GM19238 (cell line): ENCODE data around the gene PCYOX1L.

ENCODE experiments used
- DNase-seq: peaks from one replicate; pipeline ENCODE4 v3.0.0; 2011; ENCODE audit warnings: low spot score; ENCODE audit not compliant: insufficient read length

PCYOX1L gene

DNA sequence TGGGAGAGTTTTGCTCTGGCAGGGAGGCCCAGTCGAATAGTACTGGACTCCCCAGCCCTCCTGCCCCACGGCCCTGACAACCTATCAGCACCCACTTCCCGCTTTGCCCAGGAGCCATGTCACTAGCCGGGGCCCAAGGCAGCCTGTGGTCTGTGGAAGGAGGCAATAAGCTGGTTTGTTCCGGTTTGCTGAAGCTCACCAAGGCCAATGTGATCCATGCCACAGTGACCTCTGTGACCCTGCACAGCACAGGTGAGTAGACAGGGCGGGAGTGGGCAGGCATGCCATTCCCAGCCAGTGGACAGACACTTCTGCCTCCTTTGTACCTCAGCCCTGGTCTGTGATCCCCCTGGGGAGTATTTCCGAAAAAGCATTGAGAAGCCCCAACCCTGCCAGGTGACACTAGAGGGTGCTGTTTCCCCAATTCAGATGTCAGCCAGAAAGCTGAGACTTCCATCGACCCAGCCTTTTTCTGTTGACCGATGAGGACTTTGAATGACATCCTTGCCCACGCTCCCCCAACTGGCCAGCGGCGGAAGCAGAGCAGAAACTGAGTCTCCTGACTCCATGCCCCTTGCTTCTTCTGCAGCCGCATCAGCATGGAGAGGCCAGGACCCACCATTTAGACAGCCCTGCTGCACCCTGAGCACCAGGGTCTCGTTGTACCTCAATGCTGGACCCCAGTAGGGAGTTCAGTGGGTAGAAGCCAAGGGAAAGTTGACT lies 9.6 kb downstream of the PCYOX1L start:
- peak; percentile 66 for DNase-seq

DNA sequence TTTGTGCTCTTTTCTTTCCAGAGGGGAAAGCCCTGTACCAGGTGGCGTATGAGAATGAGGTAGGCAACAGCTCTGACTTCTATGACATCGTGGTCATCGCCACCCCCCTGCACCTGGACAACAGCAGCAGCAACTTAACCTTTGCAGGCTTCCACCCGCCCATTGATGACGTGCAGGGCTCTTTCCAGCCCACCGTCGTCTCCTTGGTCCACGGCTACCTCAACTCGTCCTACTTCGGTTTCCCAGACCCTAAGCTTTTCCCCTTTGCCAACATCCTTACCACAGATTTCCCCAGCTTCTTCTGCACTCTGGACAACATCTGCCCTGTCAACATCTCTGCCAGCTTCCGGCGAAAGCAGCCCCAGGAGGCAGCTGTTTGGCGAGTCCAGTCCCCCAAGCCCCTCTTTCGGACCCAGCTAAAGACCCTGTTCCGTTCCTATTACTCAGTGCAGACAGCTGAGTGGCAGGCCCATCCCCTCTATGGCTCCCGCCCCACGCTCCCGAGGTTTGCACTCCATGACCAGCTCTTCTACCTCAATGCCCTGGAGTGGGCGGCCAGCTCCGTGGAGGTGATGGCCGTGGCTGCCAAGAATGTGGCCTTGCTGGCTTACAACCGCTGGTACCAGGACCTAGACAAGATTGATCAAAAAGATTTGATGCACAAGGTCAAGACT lies 10.3 kb downstream of the PCYOX1L start:
- no peak for DNase-seq

DNA sequence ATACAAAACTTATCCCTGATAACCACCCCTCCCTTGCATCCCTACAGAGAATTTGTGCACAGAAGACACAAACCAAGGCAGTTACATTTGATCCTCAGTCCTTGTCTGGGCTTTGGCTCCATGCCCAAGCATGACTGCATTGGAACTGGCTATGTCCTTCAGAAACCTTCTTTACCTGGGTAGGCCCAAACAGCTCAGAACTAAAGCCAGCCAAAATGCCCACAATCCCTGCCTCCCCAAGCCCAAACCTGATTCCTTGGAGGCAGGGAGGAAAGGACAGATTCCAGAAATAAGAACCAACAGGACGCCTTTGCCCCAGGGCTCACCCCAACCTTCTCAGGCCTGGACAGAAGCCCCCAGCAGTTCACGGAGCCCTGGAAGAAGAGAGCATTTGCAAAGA lies 13.0 kb downstream of the PCYOX1L start:
- no peak for DNase-seq

DNA sequence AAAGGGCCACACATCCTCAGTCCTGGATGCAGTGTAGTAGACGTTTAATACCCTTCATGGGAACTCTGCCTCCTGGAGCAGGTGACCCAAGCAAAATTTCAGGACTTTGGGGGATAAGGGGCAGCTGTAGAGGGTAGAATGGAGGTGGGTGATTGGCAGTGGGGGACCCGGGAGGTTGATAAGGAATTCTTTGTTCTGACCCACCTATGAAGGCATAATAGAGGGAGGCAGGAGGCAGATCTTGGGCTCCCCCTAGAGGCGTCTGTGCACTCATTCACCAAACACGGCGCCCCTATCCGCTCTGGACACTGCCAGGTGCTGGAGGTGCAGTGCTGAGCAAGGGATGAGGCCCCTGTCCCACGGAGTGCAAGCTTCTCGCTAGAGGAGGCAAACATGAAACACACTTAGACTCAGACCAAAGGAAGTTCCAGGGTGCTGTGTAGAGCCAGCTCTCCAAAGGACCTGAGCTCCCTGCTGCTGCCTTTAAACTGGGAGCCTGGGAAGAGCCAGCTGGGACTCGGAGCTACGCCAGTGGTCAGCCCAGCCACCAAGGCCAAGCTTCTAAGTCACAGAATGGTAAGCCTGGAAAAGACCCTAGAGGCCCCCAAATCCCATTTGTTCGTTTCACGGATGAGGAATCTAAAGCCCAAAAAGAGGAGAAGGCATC lies 13.6 kb downstream of the PCYOX1L start:
- DNase-seq: peak; percentile 75

DNA sequence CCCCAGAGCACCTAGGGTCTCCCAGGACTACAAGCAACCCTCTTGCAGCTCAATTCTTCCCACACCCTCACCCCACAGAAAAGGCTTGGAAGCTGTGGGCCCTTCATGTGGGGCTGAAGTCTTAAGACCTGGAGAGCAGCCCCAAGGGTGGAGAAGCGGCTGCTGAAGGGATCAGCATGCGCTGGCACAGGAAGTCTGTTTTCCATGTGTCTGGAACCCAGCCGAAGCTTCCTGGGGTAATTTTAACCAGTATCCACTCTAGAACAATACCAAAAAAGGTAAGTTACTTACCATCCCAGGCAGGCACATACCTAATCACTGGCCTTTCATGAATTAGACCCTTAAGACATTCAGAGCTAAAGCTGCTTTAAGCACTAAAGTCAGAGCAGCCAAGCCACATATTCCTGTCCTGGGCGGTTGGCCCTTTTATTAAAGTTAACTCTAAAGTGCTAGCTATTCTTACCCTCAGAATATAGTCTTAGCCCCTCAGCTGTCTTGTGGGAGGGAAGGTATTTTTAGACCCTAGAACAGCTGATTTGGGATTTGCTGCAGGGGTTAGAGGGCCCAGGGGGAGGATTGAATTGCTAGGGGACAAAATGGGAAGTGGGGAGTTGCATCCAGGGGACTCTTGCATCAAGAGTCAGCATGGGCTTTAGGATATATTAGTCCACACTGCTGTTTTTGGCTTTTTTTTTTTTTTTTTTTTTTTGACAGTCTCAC lies 14.4 kb downstream of the PCYOX1L start:
- no peak for DNase-seq

DNA sequence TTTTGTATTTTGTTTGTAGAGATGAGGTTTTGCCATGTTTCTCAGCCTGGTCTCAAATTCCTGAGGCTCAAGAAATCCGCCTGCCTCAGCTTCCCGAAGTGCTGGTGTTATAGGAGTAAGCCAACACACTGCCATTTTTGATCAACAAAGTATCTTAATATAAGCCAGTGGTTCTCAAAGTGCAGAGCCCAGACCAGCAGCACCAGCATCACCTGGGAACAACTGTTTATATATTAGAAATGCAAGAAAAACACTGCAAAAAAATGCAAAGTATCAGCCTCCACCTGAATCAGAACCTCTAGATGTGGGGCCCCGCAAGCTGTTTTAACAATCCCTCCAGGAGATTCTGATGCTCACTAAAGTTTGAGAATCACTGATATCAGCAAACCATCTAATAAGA lies 15.1 kb downstream of the PCYOX1L start:
- DNase-seq: no peak

DNA sequence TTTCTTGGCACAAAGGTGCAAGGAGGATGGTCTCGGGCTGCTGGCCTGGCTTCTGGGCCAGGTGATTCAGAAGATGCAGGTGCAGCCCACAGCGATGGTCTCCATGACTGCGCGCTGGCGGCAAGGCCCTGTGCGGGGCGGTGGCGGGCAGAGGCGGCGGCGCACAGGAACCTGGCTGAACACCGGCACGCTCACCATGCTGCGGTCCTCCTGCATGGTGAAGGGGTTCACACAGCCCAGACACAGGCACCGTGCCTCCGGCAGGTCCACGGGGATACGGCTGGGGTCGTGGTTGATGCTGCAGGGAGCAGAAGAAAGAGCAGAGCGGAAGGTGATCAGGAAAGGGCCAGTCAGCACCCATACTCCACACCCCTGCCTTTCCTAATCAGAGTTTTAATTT lies 16.5 kb downstream of the PCYOX1L start:
- no peak for DNase-seq

DNA sequence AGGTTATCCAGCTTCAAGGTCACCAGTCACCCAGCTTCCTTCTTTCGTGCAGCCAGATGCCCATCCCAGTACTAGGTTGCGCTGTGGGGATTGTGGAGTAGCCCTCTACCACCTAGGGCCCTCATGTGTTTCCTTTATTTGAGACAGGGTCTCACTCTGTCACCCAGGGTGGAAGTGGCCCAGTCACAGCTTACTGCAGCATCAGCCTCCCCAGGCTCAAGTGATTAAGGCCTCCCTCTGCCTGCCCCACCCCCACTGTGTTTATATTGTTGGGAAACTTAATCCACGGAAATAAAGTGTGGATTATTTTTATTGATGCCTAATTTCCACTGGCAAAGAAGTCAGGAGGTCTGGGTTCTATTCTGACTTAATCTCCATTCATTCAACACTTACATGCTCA lies 17.0 kb downstream of the PCYOX1L start:
- DNase-seq: no peak

DNA sequence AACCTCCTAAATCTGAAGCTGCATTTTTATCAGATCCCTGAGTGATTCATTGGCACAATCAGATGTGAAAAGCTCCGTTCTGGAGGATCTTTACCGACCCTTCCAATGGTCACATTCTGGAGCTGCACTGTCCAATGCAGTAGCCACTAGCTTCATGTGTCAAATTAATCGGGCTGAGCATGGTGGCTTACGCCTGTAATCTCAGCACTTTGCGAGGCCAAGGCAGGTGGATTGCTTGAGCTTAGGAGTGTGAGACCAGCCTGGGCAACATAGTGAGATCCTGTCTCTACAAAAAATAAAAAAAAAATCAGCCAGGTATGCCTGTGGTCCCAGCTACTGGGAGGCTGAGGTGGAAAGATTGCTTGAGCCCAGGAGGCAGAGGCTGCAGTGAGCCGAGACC lies 17.6 kb downstream of the PCYOX1L start:
- DNase-seq: no peak

DNA sequence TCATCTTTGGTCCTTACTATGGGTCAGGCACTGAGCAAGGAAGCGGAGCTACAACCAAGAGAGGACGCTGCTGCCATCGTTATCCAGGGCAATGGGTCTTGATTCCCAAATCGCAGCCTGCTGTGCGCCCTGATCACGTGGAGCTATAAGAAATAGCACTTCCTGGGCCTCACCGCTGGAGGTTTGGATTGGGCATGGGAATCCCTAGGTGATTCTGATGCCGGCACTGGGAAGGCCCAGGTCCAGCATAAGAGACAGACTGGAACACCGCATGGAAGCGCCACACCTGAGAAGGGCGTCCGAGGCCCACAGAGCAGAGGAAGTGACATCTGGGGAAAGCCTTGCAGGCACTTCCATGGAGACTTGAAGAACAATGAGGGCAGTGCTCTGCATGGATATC lies 18.3 kb downstream of the PCYOX1L start:
- DNase-seq: no peak

DNA sequence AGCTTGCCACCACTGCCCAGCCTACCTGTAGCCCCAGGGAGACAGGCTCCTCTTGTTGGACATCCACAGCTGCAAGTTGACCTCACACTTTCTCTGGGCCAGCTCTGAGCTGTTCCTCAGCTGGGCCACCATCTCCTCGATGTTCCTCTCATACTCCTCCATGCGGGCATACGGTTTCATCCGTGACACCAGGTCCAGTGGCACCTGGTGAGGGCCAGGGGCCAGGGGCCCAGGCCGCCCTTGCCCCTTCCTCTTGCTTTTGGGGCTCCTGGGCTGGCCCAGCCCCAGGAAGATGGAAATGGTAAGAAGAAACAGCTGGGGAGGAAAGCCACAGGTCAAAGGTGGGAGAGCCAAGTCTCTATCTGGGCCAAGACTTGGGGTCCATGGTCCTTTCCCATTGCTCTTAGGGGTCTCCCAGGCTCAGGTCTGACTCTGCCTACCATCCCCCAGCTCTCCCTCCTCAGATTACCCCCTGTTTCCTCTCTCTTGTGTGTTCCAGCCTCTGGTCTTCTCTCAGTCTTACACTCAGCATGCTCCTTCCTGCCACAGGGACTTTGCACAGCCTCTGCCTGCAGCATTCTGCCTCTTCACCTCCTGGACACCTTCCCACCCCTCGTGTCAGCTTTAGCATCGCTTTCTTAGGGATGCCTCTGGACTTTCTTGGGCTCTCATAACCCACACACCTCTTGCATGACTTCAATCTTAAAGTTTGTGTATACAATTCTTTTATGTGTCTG lies 19.0 kb downstream of the PCYOX1L start:
- no peak for DNase-seq

DNA sequence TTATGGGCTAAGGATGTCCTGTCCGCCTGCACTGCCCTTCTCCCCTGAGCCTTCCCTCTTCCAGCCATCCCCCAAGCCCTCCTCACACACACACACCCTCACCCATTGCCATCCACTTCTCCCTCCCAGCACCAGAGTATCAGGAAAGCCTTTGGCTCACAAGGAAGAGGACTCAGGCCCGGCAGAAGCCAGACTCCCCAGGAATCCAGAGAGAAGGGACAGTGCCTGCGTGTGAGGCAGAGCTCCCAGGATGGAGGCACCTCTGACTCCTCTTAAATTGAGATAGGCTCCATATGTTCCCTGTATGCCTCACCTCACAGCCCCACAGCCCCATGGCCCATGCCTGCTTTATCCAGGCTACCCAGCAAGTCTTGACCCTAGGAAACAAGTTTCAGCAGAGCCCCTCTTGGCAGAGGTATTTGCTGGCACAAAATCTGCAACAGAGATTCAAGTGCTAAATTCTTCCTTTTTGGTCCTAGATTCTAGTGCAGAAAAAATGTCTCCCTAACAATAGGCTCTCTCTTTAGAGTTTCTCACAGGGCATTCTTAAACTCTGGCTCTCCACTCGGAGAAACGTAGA lies 20.5 kb downstream of the PCYOX1L start:
- DNase-seq: no peak

DNA sequence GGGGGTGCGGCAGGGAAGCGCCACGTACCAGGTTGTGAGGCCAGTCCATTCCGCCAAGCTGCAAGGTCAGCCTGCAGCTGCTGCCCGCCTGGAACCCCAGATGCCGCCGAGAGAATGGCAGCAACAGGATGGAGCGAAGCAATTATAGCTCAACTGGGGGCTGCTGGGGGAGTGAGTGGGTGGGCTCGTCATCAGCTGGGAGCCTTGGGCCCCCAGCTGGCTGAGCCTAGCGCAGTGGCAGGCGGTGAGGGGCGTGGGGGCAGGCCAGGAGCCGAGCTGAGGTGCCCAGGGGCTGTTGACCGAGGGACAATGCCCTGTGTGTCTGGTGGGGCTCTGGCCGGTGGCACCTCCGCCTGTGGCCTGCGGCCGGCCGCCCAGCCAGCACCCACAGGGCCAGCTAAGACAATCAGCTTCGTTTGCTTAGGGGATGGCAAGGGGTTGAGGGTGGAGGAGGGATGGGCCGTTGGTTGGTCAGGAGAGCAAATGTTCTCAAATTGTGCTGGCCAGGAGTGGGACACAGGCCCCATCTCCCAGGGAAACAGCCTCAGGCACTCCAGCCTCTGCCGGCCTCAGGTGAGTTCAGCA lies 21.4 kb downstream of the PCYOX1L start, which contains the start of gene IL17B:
TSS of gene IL17B (minus strand) at position 116 of the 585 bp plus-strand sequence. CDS start at position 49, 67 bp downstream.
- no peak for DNase-seq

DNA sequence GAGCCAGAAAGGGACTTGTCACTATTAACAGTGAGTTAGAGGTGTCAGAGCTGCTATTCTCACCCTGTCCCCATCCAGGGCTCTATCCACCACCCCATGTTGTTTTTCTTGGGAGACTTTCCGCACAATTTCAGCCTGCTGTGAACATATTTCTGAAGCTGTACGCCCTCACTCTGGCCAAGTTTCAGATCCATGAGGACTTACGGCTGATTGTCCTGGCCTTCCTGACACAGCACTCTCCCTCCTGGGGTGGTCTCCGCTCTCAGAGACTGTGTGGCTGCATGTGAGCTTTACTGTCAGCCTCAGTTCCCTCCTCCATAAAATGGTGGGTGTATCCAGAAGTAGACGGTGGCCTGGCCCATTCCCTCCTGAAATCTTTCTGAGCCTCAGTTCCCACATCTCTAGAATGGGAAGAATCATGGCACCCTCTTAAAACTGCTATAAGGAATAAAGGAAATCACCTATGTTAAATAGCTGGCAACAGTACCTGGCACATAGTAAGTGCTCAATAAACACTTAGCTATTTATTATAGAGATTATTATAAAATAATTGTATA lies 22.1 kb downstream of the PCYOX1L start:
- DNase-seq: no peak

DNA sequence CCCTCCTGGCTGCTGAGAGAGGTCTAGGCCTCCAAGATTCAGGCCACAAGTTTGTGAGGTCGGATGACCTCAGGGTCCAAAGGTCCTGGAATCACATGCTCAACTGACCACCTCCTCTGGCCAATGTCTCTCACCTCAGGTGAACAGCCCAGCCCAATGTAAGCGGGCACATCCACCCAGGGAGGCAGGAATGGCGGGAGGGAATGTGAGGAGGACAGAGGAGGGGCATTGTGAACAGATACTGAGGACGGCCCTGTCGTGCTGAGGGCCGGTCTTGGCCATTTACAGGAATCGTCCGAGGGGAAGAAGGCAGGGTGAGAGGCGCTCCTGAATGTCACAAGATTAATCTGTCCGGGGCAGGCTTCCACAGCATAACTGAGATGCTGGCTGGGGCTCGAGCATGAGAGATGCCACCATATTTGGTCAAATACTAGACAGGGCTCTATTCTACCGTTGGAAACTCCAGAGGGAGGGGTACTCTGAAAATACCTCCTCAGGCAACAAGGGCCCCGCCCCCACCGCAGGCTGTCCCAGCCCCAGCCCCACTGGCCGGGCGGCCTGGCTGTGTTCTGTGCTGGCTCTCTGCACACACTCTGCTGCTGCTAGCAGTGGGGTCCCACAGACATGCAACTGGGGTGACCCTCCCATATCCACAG lies 22.7 kb downstream of the PCYOX1L start:
- no peak for DNase-seq

DNA sequence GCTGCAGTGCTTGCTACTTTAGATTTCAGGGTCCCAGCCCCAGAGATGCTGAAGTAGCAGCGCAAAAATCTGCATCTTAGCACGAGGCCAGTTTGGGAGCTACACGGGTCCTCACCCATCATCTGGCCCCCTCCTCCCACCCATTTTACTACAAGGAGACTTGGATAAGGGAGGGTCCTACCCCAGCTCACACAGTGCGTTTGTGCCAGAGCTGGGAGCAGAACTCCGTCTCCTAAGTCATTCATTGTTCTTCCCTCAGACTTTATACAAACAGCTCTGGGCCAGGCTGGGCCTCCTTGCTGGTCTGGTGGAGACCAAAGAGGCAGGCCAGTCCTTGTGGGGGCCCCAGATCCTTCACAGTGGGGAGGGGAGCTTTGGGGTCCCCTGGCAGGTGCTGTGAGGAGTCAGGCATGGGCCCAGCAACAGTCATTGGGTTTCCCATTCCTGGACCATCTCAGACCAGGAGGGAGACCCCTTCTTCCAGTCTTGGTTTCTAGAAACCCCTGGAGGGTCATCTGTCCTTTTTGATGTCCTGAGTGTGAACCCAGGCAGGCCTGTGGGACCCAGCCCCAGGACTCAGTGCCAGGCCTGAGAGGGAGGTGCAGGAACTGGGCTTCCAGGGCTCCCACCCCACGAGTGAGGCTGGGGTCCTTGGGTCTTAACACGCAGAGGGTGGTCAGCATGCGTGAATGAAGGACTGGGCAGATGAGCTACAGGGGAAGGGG lies 23.6 kb downstream of the PCYOX1L start:
- no peak for DNase-seq

DNA sequence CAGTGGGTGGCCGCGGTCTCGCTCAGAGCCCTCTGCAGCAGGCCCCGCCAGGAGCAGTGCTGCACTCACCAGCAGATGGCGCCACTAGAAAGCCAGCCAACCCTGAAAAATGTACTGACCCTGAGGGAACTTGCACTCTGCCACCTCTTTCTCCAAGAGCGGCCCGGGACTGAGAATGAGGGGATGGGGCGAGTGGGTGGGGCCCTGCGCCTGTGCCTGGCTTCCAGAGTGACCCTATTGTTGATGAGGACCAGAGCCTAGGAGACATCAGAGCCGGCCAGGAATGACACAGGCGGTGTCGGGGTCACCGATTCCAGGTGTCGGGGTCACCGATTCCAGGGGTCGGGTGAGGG lies 24.1 kb downstream of the PCYOX1L start:
- peak; percentile 78 for DNase-seq

DNA sequence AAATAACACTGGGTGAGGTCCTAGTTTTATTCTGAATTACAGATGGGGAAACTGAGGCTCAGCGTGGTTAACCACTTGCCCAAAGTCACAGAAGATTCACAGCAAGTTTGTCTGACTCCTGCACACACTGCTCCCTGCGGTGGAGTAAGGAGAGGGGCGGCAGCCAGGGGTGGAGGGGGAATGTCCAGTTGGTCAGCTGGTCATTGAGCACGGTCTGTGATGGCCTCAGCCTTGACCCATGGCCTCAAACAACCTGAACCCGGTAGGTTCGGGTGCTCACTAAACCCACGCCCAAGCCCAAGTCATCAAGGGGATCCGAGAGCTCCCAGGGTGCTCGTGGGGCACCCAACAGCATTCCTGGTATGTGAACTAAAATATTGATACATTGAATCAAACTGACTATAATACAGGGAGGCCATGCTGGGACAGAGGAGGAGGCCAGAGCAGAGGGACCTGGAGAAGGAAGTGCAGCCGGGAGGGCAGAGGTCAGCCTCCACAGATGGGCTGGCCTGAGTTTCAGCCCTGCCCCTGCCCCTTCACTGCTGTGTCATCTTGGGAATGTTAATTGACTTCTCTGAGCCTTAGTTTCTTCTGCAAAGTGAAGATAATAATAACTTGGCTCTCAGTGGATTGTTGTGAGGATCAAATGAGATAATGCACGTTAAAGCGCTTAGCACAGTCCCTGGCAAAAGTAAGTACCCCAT lies 24.8 kb downstream of the PCYOX1L start:
- no peak for DNase-seq
